ENCODE data around the gene SIL1. TPM values are rescaled to one million over a fixed set of nuclear protein-coding genes. Genes with fewer than 3 reads are reported as not detected.
"Not testable (repeated sequence)": the region's sequence is repeated elsewhere in the genome, so short reads cannot be mapped to it uniquely, and the experiment has no call there.

The SIL1 gene
- total RNA-seq, 4 donors from 2014 or later: 28.6 to 48.1 (median 36.5) TPM

GRCh38 chr5:139194486-139194885 is 3.7 kb downstream of the SIL1 start:
- Histone ChIP-seq H3K4me1 (peaks cover 0 to 44% (median 9%) of the 10 kb centered on the region in 3 donors), H3K4me3 (no peak overlapping the region), H3K36me3 (no peaks in the 10 kb centered on the region), H3K27me3 (no peaks in the 10 kb centered on the region), H3K27ac (no peak overlapping the region), H3K9me3 (no peaks in the 10 kb centered on the region)
- WGBS, 2 donors (ENCODE audit: low coverage in 1 of 2): 92 to 95% methylated on average over 3 of the region's 3 CpGs
- no peak for ATAC-seq
- TF ChIP-seq CTCF (IDR thresholded peaks at IDR 0.05): no peak
- no peak for TF ChIP-seq POLR2A (IDR thresholded peaks at IDR 0.05)
- TF ChIP-seq EP300 (IDR thresholded peaks at IDR 0.05): no peak
- TF ChIP-seq POLR2AphosphoS5 (IDR thresholded peaks at IDR 0.05): no peak

GRCh38 chr5:139193928-139194327 is 4.2 kb downstream of the SIL1 start:
- Histone ChIP-seq H3K9me3 (no peaks in the 10 kb centered on the region), H3K27me3 (no peaks in the 10 kb centered on the region), H3K4me3 (no peak overlapping the region), H3K4me1 (peaks cover 0 to 44% (median 9%) of the 10 kb centered on the region in 3 donors), H3K36me3 (no peaks in the 10 kb centered on the region), H3K27ac (no peak overlapping the region)
- no peak for TF ChIP-seq EP300 (IDR thresholded peaks at IDR 0.05)
- peak in 3 of 4 experiments; percentile 13 to 24 (median 22) for TF ChIP-seq CTCF (IDR thresholded peaks at IDR 0.05)
- TF ChIP-seq POLR2A (IDR thresholded peaks at IDR 0.05): no peak
- TF ChIP-seq POLR2AphosphoS5 (IDR thresholded peaks at IDR 0.05): no peak
- no peak for ATAC-seq
- WGBS, 2 donors (ENCODE audit: low coverage in 1 of 2): 89% methylated on average over 1 of the region's 1 CpG; no CpG with 5 or more reads in 1 of the 2 donors

GRCh38 chr5:139192906-139193305 is 5.3 kb downstream of the SIL1 start:
- not testable (repeated sequence) for H3K9me3 ChIP-seq, H3K36me3 ChIP-seq, H3K27me3 ChIP-seq, H3K4me3 ChIP-seq, ATAC-seq, H3K27ac ChIP-seq
- 71% methylated on average over 4 of the region's 4 CpGs; no CpG with 5 or more reads in 1 of the 2 donors for WGBS, 2 donors (ENCODE audit: low coverage in 1 of 2)
- H3K4me1 ChIP-seq: peaks cover 0 to 41% (median 9%) of the 10 kb centered on the region in 3 donors

- not testable (repeated sequence) for H3K9me3 ChIP-seq, H3K27me3 ChIP-seq, H3K36me3 ChIP-seq, H3K27ac ChIP-seq, H3K4me3 ChIP-seq, ATAC-seq
- 83 to 100% methylated on average over 1 of the region's 3 CpGs for WGBS, 2 donors (ENCODE audit: low coverage in 1 of 2)
- H3K4me1 ChIP-seq: peaks cover 0 to 36% (median 5%) of the 10 kb centered on the region in 3 donors
Measured at GRCh38 chr5:139191954-139192353, 6.2 kb downstream of the SIL1 start.

GRCh38 chr5:139190125-139190524 is 8.0 kb downstream of the SIL1 start:
- Histone ChIP-seq H3K27me3 (no peaks in the 10 kb centered on the region), H3K9me3 (no peaks in the 10 kb centered on the region), H3K4me3 (no peak overlapping the region), H3K36me3 (no peaks in the 10 kb centered on the region), H3K4me1 (peaks cover 6 to 42% (median 8%) of the 10 kb centered on the region in 3 donors), H3K27ac (peak overlapping the region in 3 of 4 donors; percentile 46 to 64 (median 56))
- TF ChIP-seq EP300 (IDR thresholded peaks at IDR 0.05) (no peak), CTCF (IDR thresholded peaks at IDR 0.05) (no peak), POLR2AphosphoS5 (IDR thresholded peaks at IDR 0.05) (peak; percentile 23), POLR2A (IDR thresholded peaks at IDR 0.05) (no peak)
- ATAC-seq: peak; percentile 78
- WGBS, 2 donors (ENCODE audit: low coverage in 1 of 2): 7 to 17% methylated on average over 3 of the region's 3 CpGs

- TF ChIP-seq EP300 (IDR thresholded peaks at IDR 0.05) (no peak), POLR2A (IDR thresholded peaks at IDR 0.05) (no peak), POLR2AphosphoS5 (IDR thresholded peaks at IDR 0.05) (no peak)
- Histone ChIP-seq H3K27ac (no peak overlapping the region), H3K27me3 (no peaks in the 10 kb centered on the region), H3K9me3 (no peaks in the 10 kb centered on the region), H3K4me3 (no peak overlapping the region), H3K36me3 (no peaks in the 10 kb centered on the region), H3K4me1 (peaks cover 6 to 56% (median 13%) of the 10 kb centered on the region in 3 donors)
- ATAC-seq: no peak
- 80 to 83% methylated on average over 3 of the region's 5 CpGs for WGBS, 2 donors (ENCODE audit: low coverage in 1 of 2)
Measured at GRCh38 chr5:139188558-139189270, 9.5 kb downstream of the SIL1 start.

Data from gastroesophageal sphincter (tissue), 4 donors.